Activated CD8-positive, alpha-beta memory T cell treated with anti-CD3 and anti-CD28 coated beads for 1 hour (primary cell): Measurements from ENCODE around the gene SLC22A12.
"Not testable (repeated sequence)": the region's sequence is repeated elsewhere in the genome, so short reads cannot be mapped to it uniquely, and the experiment has no call there.

ENCODE experiments used
- DNase-seq, 2 donors: peaks; one replicate each; pipeline ENCODE4 v3.0.0-alpha.2; 2020; ENCODE audit warnings: low read depth in 1 of 2; ENCODE audit errors: extremely low read depth in 1 of 2

SLC22A12 gene

DNA sequence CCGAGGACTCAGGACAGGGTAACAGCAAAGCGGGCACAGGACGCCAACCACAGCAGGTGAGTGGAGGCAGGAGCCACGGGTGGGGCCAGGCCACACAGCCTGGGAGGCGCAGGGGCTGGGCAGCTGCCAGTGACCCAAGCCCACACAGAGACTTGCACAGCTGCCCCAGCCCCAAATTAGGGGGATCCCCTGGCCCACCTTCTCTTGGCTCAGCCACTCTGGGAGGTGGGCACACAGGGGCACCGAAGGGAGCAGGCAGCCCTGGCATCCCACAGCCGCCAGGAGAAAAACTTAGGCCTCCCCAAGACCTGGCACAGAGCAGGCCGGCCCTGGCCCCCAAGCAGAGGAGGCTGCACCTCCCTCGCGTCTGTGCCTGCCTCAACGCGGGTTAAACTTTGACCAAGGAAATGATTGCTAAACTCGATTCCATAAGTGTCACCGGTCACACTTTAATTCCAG, at the start of gene SLC22A12:
SLC22A12 (plus strand) TSS at position 458 of the 459 bp plus-strand sequence. CDS start 337 bp downstream, outside the sequence.
- no peak for DNase-seq

GRCh38 chr11:64542172-64543125, 48.6 kb upstream of the SLC22A12 start:
- no peak for DNase-seq

DNA sequence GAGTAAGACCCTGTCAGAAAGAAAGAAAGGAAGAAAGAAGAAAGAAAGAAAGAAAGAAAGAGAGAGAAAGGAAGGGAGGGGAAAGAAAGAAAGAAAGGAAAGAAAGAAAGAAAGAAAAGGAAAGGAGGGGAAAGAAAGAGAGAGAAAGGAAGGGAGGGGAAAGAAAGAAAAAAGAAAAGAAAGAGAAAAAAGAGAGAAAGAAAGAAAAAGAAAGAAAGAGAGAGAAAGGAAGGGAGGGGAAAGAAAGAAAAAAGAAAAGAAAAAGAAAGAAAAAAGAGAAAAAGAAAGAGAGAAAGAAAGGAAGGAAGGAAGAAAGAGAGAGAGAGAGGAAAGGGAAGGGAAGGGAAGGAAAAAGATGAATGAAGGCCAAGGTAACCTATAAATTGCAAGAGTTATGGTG, 47.2 kb upstream of the SLC22A12 start:
- DNase-seq, result no peak

GRCh38 chr11:64544616-64545296, 46.3 kb upstream of the SLC22A12 start:
- no peak for DNase-seq

DNA sequence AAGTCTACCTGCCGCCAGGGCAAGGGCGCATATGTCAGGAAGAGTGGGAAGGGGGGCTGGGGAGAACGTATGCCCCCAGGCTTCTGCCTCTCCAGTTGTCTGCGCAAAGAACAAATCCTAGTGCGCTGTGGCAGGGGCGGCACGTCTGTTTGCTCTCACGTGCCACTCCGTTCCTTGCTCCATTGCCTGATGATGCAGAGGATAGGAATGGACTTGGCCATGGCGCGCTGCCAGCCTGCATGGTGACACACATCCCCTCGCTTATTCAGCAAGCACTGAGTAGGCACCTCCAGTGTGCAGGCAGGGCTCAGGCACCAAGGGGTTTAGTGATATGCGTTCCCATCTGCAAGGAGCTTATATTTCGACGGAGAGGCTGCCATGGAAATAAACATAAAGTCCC, 45.4 kb upstream of the SLC22A12 start:
- DNase-seq, result no peak

DNA sequence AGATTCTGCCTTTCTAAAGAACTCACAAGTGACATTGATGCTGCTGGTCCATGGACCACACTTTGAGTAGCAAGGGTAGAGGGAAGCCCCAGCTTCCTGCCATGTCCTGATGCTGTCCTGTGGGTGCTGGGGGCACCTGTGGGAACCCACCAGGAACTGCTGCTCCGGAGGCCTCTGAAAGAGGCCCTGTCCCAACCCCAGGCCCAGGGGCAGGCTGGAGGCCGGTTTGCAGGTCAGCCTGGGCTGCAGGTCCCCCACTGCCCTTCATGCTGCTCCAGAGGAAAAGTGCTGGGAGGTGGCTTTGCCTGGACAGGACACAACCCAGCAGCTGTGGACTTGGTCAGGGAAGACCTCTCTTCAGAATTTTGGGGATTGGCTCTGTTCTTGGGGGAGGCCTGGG, 44.8 kb upstream of the SLC22A12 start:
- no peak for DNase-seq

DNA sequence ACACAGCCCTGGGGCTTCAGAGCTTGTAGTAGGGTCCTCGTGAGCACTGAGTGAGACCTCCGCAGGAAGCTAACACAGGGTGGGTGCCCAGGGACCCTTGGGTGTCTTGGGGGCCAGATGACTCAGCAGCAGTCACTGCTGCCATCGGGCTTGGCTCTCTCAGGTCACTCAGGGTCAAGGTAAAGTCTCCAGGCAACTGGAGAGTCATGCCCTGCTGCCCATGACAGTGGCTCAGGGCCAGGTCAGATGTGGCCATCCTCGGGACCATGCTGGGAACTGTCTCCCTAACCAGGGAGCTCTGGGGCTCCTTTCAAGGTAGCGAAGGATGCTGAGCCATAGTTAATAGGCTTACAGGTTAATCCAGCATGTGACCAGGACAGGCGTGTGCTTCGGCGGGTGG, 44.4 kb upstream of the SLC22A12 start:
- DNase-seq, result no peak

DNA sequence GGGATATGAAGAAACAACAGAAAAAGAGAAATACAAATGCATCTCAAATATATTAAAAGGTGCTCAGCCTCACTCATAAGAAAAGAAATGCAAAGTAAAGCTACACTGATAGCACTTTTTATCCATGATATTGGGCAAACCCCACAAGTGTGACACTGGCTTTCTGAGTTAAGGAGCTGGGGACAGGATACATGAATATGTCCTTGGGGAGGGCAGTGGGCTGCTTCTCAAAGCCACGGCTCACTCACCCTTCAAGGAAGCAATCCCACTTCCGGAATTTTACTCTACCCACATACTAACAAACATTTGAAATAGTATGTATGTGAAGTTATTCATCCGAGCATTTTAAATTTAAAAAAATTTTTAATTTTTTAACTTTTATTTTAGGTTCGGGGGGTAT, 41.1 kb upstream of the SLC22A12 start:
- DNase-seq, result no peak

GRCh38 chr11:64553554-64554201, 37.3 kb upstream of the SLC22A12 start:
- peak in 1 of 2 donors; percentile 29 for DNase-seq

- no peak for DNase-seq
Measured at GRCh38 chr11:64556044-64556720, 34.8 kb upstream of the SLC22A12 start.

- no peak for DNase-seq
Measured at GRCh38 chr11:64556721-64557250, 34.2 kb upstream of the SLC22A12 start.

DNA sequence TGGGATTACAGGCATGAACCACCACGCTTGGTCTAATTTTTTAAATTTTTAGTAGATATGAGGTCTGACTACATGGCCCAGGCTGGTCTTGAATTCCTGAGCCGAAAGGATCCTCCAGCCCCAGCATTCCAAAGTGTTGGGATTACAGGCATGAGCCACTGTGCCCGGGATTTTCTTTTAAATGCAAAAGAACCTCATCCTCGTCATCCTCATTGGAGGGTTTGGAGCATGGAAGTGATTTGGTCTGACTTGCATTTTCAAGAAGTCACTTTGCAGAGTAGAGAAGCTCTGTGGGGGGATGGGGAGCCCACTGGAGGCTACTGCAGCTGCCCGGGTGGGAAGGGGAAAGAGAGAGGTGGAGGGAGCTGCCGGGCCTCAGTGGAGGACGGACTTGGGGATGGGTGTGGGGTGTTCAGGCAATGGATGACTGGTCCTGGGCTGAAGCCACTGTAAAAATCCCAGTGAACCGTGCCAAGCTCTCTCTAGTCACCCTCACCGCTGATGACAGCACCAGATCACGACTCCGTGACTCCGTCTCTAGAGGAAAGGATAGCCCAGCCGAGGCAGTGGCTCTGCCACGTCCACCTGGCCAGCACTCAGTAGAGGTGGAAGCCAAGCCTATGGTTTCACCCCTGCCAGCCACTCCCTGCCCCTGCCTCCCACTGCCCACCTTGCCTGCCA, 32.8 kb upstream of the SLC22A12 start:
- no peak for DNase-seq

DNA sequence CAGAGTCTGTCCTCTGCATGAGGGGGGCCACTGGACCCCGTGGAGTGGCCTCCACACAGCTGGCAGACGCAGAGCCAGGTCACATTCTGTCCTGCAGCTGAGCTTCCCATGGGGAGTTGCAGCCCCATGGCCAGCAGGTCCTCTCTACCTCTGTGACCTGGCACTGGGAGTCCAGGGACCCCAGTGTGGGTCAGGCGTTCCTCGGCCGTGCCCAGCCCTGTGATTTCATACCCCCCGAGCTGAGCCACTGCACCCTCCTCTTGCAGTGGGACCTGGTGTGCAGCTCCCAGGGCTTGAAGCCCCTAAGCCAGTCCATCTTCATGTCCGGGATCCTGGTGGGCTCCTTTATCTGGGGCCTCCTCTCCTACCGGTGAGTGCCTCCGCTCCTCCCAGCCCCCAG, 32.2 kb upstream of the SLC22A12 start:
- no peak for DNase-seq

DNA sequence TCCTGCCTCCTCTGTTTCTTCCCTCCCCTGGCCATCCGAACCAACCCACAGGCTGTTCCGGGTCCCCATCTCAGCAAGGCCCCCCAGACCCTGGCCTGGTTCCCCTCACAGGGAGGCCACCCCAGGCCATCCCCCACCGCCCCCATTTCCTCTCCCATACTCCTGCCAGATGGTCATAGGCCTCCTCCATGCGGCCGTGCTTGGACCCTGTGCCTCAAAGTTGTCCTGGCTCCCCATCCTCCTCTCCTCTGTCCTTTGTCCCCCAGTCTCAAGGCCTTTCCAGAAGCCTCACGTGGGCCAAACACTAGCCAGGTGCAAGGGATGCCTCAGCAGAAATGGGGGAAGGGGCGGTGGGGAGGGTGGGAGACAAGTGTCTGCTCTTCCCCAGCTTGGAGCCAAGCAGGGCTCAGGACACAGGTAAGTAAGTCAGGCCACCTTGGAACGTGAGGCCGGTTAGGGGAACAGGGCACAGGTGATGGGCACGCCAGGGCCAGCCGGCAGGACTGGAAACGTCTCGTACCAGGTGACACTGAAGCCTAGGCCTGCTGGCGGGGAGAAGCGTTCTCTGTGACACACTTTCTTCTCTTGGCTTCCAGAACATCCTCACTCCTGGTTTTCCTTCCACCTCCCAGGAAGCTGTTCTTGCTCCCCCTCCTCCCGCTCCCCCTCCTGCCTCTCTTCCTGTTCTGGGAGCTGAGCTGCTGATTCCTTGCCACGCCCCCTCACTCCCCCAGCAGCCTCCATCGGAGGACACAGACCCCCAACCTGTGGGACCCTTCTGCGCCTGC, 31.5 kb upstream of the SLC22A12 start:
- DNase-seq, result no peak

GRCh38 chr11:64560139-64560771, 30.8 kb upstream of the SLC22A12 start:
- no peak for DNase-seq

- DNase-seq, result no peak
Measured at GRCh38 chr11:64560941-64561340, 30.1 kb upstream of the SLC22A12 start.

GRCh38 chr11:64561429-64561828, 29.6 kb upstream of the SLC22A12 start:
- DNase-seq, result not testable (repeated sequence)

DNA sequence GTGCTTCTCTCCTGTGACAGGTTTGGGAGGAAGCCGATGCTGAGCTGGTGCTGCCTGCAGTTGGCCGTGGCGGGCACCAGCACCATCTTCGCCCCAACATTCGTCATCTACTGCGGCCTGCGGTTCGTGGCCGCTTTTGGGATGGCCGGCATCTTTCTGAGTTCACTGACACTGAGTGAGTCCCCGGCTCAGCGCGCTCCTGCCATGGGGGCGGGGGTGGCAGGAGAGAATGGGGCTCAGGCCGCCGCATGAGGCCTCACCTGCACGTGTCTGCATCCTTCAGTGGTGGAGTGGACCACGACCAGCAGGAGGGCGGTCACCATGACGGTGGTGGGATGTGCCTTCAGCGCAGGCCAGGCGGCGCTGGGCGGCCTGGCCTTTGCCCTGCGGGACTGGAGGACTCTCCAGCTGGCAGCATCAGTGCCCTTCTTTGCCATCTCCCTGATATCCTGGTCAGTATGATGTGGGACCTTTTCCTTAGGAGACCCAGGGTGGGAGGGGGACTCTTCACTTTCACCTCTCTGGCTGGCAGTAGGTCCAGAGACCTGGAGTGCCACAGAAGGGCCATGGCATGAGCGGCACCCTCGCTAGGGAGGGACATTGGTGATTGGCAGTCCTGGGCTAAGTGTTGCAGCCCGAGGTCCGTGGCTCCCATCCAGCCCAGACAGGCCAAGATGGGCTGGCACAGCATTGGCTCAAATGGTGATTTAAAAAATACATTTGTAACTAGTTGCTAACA, 28.9 kb upstream of the SLC22A12 start:
- no peak for DNase-seq
